ENCODE results near the gene DDAH1. TPM values are rescaled to one million over a fixed set of nuclear protein-coding genes. Genes with fewer than 3 reads are reported as not detected.

DDAH1 gene
- total RNA-seq, 1 experiment from 2014 or later = 36.3 TPM

DNA sequence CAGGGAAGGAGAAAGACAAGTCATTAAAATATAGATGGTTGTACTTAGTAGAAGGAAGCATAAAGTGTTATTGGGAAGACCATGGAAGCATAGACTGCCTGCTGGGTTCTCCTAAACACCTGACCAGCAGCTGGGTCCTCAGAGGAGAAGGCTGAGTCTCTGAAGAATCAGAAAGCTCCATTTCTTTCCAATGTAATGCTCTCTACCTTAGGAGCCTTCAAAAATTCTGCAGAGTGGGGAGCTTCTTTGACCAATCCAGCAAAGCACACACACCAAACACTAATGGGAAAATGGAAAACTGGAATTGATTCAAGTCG lies 167.5 kb downstream of the DDAH1 start:
- H4K8ac ChIP-seq (replicated peaks; ENCODE audit: insufficient read length, low read depth, low read length) = no peak overlapping the region
- no peak overlapping the region for H2BK5ac ChIP-seq (ENCODE audit: insufficient read length, low read length)
- H2BK12ac ChIP-seq (ENCODE audit: insufficient read length, low read depth, low read length) = no peak overlapping the region
- H3K27ac ChIP-seq (ENCODE audit: insufficient read length, low read depth, low read length) = no peak overlapping the region
- no peaks in the 10 kb centered on the region for H4K20me1 ChIP-seq (ENCODE audit: control insufficient read depth, insufficient read depth, insufficient read length)
- H3K23ac ChIP-seq (ENCODE audit: insufficient read length, low read depth, low read length) = no peak overlapping the region
- H3K79me2 ChIP-seq (ENCODE audit: insufficient read depth, low read length) = no peaks in the 10 kb centered on the region
- no peaks in the 10 kb centered on the region for H3K9me3 ChIP-seq (ENCODE audit: control insufficient read depth, low read depth, low read length)
- H3K18ac ChIP-seq (ENCODE audit: insufficient read length, low read depth, low read length) = no peak overlapping the region
- no peak overlapping the region for H4K5ac ChIP-seq (ENCODE audit: insufficient read length, low read depth, low read length)
- H4K91ac ChIP-seq (ENCODE audit: insufficient read length, low read depth, low read length) = no peak overlapping the region
- H3K23me2 ChIP-seq (ENCODE audit: insufficient read length, low read depth, low read length, poor library complexity, severe bottlenecking) = no peaks in the 10 kb centered on the region
- DNase-seq = no peak
- TF ChIP-seq, protein P1, sequence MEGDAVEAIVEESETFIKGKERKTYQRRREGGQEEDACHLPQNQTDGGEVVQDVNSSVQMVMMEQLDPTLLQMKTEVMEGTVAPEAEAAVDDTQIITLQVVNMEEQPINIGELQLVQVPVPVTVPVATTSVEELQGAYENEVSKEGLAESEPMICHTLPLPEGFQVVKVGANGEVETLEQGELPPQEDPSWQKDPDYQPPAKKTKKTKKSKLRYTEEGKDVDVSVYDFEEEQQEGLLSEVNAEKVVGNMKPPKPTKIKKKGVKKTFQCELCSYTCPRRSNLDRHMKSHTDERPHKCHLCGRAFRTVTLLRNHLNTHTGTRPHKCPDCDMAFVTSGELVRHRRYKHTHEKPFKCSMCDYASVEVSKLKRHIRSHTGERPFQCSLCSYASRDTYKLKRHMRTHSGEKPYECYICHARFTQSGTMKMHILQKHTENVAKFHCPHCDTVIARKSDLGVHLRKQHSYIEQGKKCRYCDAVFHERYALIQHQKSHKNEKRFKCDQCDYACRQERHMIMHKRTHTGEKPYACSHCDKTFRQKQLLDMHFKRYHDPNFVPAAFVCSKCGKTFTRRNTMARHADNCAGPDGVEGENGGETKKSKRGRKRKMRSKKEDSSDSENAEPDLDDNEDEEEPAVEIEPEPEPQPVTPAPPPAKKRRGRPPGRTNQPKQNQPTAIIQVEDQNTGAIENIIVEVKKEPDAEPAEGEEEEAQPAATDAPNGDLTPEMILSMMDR (conservative IDR thresholded peaks at IDR 0.05) = no peak
- H3K79me1 ChIP-seq (ENCODE audit: insufficient read depth, low read depth, low read length, poor library complexity, severe bottlenecking) = no peaks in the 10 kb centered on the region
- H3K27me3 ChIP-seq (ENCODE audit: insufficient read depth, low read length) = no peaks in the 10 kb centered on the region
- no CpG with 5 or more reads among the region's 1 CpG for WGBS (ENCODE audit: extremely low coverage, insufficient read length, low lambda C conversion rate)
- H2BK15ac ChIP-seq (ENCODE audit: low read depth, low read length) = no peak overlapping the region
- H3K9ac ChIP-seq (ENCODE audit: extremely low read depth, insufficient read length, low read length) = no peak overlapping the region
- H3K4me1 Mint-ChIP-seq = peaks cover 12 to 13% of the 10 kb centered on the region in 2 experiments
- H3K4me1 ChIP-seq (ENCODE audit: insufficient read depth, low read length) = no peaks in the 10 kb centered on the region
- no peak overlapping the region for H3K4ac ChIP-seq (ENCODE audit: low read depth, low read length)
- no peak overlapping the region for H2BK20ac ChIP-seq (ENCODE audit: low read depth, low read length, poor library complexity, severe bottlenecking)
- H3K56ac ChIP-seq (ENCODE audit: insufficient read length, low read depth, low read length) = no peak overlapping the region
- H3K27me3 Mint-ChIP-seq (ENCODE audit: low read depth) = no peaks in the 10 kb centered on the region; the same call in 1 of the 2 replicates
- no peaks in the 10 kb centered on the region for H3K9me3 Mint-ChIP-seq
- H3K4me3 Mint-ChIP-seq = no peak overlapping the region
- no peak overlapping the region for H2BK120ac ChIP-seq (ENCODE audit: low read depth, low read length, poor library complexity, severe bottlenecking)
- H3K14ac ChIP-seq (ENCODE audit: insufficient read depth, low read length) = no peak overlapping the region
- no peak overlapping the region for H2AFZ ChIP-seq (ENCODE audit: low read length)
- no peaks in the 10 kb centered on the region for H3K36me3 Mint-ChIP-seq (ENCODE audit: insufficient read depth in 1 of 3, low read depth in 3 of 3)
- H2AK5ac ChIP-seq (ENCODE audit: insufficient read length, low read length) = no peak overlapping the region
- no peak overlapping the region for H3K4me2 ChIP-seq (ENCODE audit: insufficient read depth, insufficient read length, low read length)
- H3T11ph ChIP-seq (ENCODE audit: low read length) = no peak overlapping the region
- peak overlapping the region in 1 of 3 experiments; percentile 53; a peak in 2 of 7 replicates for H3K27ac Mint-ChIP-seq

All from H9 (cell line).